ENCODE measurements around the gene WFIKKN2. TPM values are rescaled to one million over a fixed set of nuclear protein-coding genes. Genes with fewer than 3 reads are reported as not detected.

WFIKKN2 gene, protein sequence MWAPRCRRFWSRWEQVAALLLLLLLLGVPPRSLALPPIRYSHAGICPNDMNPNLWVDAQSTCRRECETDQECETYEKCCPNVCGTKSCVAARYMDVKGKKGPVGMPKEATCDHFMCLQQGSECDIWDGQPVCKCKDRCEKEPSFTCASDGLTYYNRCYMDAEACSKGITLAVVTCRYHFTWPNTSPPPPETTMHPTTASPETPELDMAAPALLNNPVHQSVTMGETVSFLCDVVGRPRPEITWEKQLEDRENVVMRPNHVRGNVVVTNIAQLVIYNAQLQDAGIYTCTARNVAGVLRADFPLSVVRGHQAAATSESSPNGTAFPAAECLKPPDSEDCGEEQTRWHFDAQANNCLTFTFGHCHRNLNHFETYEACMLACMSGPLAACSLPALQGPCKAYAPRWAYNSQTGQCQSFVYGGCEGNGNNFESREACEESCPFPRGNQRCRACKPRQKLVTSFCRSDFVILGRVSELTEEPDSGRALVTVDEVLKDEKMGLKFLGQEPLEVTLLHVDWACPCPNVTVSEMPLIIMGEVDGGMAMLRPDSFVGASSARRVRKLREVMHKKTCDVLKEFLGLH
- polyA plus RNA-seq (2011; rRNA removed) (0.07 and 0.10 TPM in 2 replicates), polyA minus RNA-seq (2011; rRNA and poly(A)+ RNA removed) (0.22 and 0.28 TPM in 2 replicates)

- POLR2A ChIA-PET, result interaction anchor here (0.8 to 1.0 kb wide), 2 partner anchors 8 to 119 kb away, joined by 3 read pairs; no protein-coding TSS in a partner anchor
- CTCF ChIA-PET, result interaction anchor here (0.5 to 1.9 kb wide), 7 partner anchors 13 to 284 kb away, joined by 3 to 26 read pairs (median 3); no protein-coding TSS in a partner anchor
- DNase-seq (ENCODE audit: low read depth, low spot score), result no peak
These were observed at the start of gene WFIKKN2 for GRCh38 chr17:50835301-50836234. Gene WFIKKN2 (plus strand): TSS chr17:50835586. CDS start chr17:50835938, 352 bp downstream.

GRCh38 chr17:50785946-50786570, 49.3 kb upstream of the WFIKKN2 start:
- Histone ChIP-seq H3K27ac (ENCODE audit: low read depth, low read length) (peak overlapping the region; percentile 61), H3K4me3 (ENCODE audit: low read depth, low read length) (no peak overlapping the region), H3K27me3 (ENCODE audit: control insufficient read depth, insufficient read depth, low read length) (no peaks in the 10 kb centered on the region), H3K9me3 (ENCODE audit: control insufficient read depth, insufficient read depth, low read length) (no peaks in the 10 kb centered on the region)
- CTCF ChIA-PET, result interaction anchor here (0.5 to 6.0 kb wide), 6 partner anchors 42 to 235 kb away, joined by 3 to 192 read pairs (median 3); no protein-coding TSS in a partner anchor
- POLR2A ChIA-PET, result interaction anchor here (0.6 to 2.2 kb wide), 2 partner anchors 80 to 339 kb away, joined by 7 to 9 read pairs; partner anchors contain the start of gene TOB1
- no peak for TF ChIP-seq CTCF (IDR thresholded peaks at IDR 0.05; ENCODE audit: low read depth, low read length)
- peak; percentile 66 for DNase-seq (ENCODE audit: low read depth, low spot score)

More at GRCh38 chr17:50835301-50836234, at the start of gene WFIKKN2:
- H3K9me3 ChIP-seq (ENCODE audit: control insufficient read depth, insufficient read depth, low read length), result no peaks in the 10 kb centered on the region; the same call in 1 of the 2 replicates
- peaks cover 3% of the 10 kb centered on the region for H3K27me3 ChIP-seq (ENCODE audit: control insufficient read depth, insufficient read depth, low read length)
- peak within 1 kb of the TSS; percentile 17; the same call in 1 of the 2 replicates for H3K4me3 ChIP-seq (ENCODE audit: low read depth, low read length)
- peak within 1 kb of the TSS; percentile 21 for H3K27ac ChIP-seq (ENCODE audit: low read depth, low read length)
- no peak for TF ChIP-seq CTCF (IDR thresholded peaks at IDR 0.05; ENCODE audit: low read depth, low read length)

DNA sequence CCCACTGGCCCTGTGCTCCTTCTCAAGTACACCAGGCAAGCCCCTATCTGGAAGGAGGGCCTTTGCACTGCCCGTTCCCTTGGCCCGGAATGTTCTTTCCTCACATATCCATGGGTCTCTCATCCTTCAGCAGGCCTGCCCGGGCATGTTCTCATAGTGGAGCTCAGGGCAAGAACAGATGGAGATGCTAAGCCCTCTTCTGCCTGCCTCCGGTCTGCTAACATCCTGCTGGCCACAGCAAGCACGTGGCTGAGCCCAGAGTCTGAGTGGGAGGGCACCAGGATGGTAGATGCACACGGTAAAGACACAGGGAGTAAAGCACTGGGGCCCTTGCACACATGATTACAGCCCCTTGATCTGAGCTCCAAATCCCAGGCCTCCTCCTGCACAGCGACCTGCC, 48.3 kb upstream of the WFIKKN2 start:
- TF ChIP-seq CTCF (IDR thresholded peaks at IDR 0.05; ENCODE audit: low read depth, low read length), result no peak
- CTCF ChIA-PET, result interaction anchor here (0.6 to 6.0 kb wide), 2 partner anchors 40 to 56 kb away, joined by 3 to 192 read pairs; no protein-coding TSS in a partner anchor
- H3K4me3 ChIP-seq (ENCODE audit: low read depth, low read length), result no peak overlapping the region
- no peaks in the 10 kb centered on the region for H3K9me3 ChIP-seq (ENCODE audit: control insufficient read depth, insufficient read depth, low read length)
- peaks cover 2% of the 10 kb centered on the region for H3K27me3 ChIP-seq (ENCODE audit: control insufficient read depth, insufficient read depth, low read length)
- POLR2A ChIA-PET, result interaction anchor here (2.2 kb wide), 1 partner anchor 79 kb away, joined by 7 read pairs; the partner anchor contains the start of gene TOB1
- H3K27ac ChIP-seq (ENCODE audit: low read depth, low read length), result no peak overlapping the region
- no peak for DNase-seq (ENCODE audit: low read depth, low spot score)

DNA sequence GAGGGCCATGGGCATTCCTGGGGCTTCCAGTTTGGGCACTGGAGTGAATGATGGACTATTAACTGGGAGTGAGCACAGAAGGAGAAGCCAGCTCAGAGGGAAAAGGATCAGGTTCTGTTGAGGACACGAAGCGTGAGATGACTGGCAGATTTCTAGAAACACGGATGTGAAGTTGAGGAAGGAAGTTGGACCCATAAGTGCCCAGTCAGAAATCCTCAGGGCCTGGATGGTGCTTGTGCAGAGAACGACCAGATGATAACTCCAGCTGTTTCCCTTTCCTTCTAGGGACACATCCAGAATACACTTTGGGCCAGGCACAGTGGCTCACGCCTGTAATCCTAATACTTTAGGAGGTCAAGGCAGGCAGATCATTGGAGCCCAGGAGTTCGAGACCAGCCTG, 44.8 kb upstream of the WFIKKN2 start:
- no peak overlapping the region for H3K27ac ChIP-seq (ENCODE audit: low read depth, low read length)
- ChIA-PET CTCF (interaction anchor here (1.3 to 2.8 kb wide), 4 partner anchors 8 to 62 kb away, joined by 4 to 9 read pairs (median 6); no protein-coding TSS in a partner anchor), POLR2A (interaction anchor here (0.6 kb wide), 1 partner anchor 77 kb away, joined by 3 read pairs; no protein-coding TSS in a partner anchor)
- no peak for DNase-seq (ENCODE audit: low read depth, low spot score)
- H3K27me3 ChIP-seq (ENCODE audit: control insufficient read depth, insufficient read depth, low read length), result peaks cover 2% of the 10 kb centered on the region
- no peak for TF ChIP-seq CTCF (IDR thresholded peaks at IDR 0.05; ENCODE audit: low read depth, low read length)
- H3K9me3 ChIP-seq (ENCODE audit: control insufficient read depth, insufficient read depth, low read length), result no peaks in the 10 kb centered on the region
- H3K4me3 ChIP-seq (ENCODE audit: low read depth, low read length), result no peak overlapping the region
